ENCODE measurements around the gene ABCA3. TPM values are rescaled to one million over a fixed set of nuclear protein-coding genes. Genes with fewer than 3 reads are reported as not detected.
A peak's percentile ranks its signal among the peaks of the same experiment; 100 is the strongest.

ABCA3 gene
- total RNA-seq, 1 donor from 2014 or later, result 16.5 TPM

- DNase-seq (ENCODE audit: low read depth), result no peak
Measured at GRCh38 chr16:2317231-2318020, 23.1 kb downstream of the ABCA3 start.

- DNase-seq (ENCODE audit: low read depth), result no peak
Measured at GRCh38 chr16:2308089-2308962, 32.2 kb downstream of the ABCA3 start.

- no peak for DNase-seq (ENCODE audit: low read depth)
Measured at GRCh38 chr16:2299915-2300192, 40.7 kb downstream of the ABCA3 start.

- DNase-seq (ENCODE audit: low read depth), result no peak
Measured at GRCh38 chr16:2299121-2299914, 41.2 kb downstream of the ABCA3 start.

GRCh38 chr16:2298621-2299020, 41.9 kb downstream of the ABCA3 start:
- no peak for DNase-seq (ENCODE audit: low read depth)

- DNase-seq (ENCODE audit: low read depth), result no peak
Measured at GRCh38 chr16:2297506-2297860, 43.0 kb downstream of the ABCA3 start.

GRCh38 chr16:2296661-2297505, 43.6 kb downstream of the ABCA3 start:
- peak; percentile 2 for DNase-seq (ENCODE audit: low read depth)

- DNase-seq (ENCODE audit: low read depth), result no peak
Measured at GRCh38 chr16:2295056-2295798, 45.3 kb downstream of the ABCA3 start.

- DNase-seq (ENCODE audit: low read depth), result no peak
Measured at GRCh38 chr16:2292221-2292620, 48.3 kb downstream of the ABCA3 start.

GRCh38 chr16:2289282-2289681, 51.2 kb downstream of the ABCA3 start:
- no peak for DNase-seq (ENCODE audit: low read depth)

GRCh38 chr16:2288726-2289125, 51.8 kb downstream of the ABCA3 start:
- DNase-seq (ENCODE audit: low read depth), result no peak

GRCh38 chr16:2287916-2288547, 52.5 kb downstream of the ABCA3 start:
- no peak for DNase-seq (ENCODE audit: low read depth)

GRCh38 chr16:2286550-2286949, 54.0 kb downstream of the ABCA3 start:
- DNase-seq (ENCODE audit: low read depth), result no peak

- no peak for DNase-seq (ENCODE audit: low read depth)
Measured at GRCh38 chr16:2285731-2286191, 54.8 kb downstream of the ABCA3 start.

GRCh38 chr16:2284797-2285576, 55.5 kb downstream of the ABCA3 start:
- DNase-seq (ENCODE audit: low read depth), result no peak

- DNase-seq (ENCODE audit: low read depth), result no peak
Measured at GRCh38 chr16:2284001-2284770, 56.3 kb downstream of the ABCA3 start.

- no peak for DNase-seq (ENCODE audit: low read depth)
Measured at GRCh38 chr16:2282866-2283555, 57.5 kb downstream of the ABCA3 start.

- no peak for DNase-seq (ENCODE audit: low read depth)
Measured at GRCh38 chr16:2282262-2282661, 58.3 kb downstream of the ABCA3 start.

All from renal cortical epithelial cell (primary cell).